GM23248 (cell line): ENCODE results near the gene ZNF536. TPM values are rescaled to one million over a fixed set of nuclear protein-coding genes. Genes with fewer than 3 reads are reported as not detected.
"Not testable (repeated sequence)": the region's sequence is repeated elsewhere in the genome, so short reads cannot be mapped to it uniquely, and the experiment has no call there.

Source experiments
- DNase-seq: peaks from one replicate; pipeline ENCODE4 v3.0.0-alpha.2; 2015
- H2AFZ ChIP-seq: fragments of 200-600 bp; sonication (generic); 2 replicates; pipeline ENCODE4 v1.6.1; 2016; ENCODE audit warnings: antibody characterized with exemption
- H3F3A ChIP-seq: fragments of 200-600 bp; sonication (generic); 2 replicates; pipeline ENCODE4 v1.6.1; 2016; ENCODE audit warnings: mild to moderate bottlenecking, antibody characterized with exemption, mixed run types; ENCODE audit not compliant: insufficient read depth
- H3K27ac ChIP-seq: fragments of 200-600 bp; sonication (generic); 2 replicates; pipeline ENCODE4 v1.5.1; 2016; ENCODE audit warnings: mild to moderate bottlenecking
- H3K27me3 ChIP-seq: fragments of 200-600 bp; sonication (generic); replicated peaks from 2 replicates; pipeline ENCODE4 v1.6.1; 2016; ENCODE audit warnings: mild to moderate bottlenecking; ENCODE audit not compliant: insufficient read depth
- H3K36me3 ChIP-seq: fragments of 200-600 bp; sonication (generic); 2 replicates; pipeline ENCODE4 v1.6.1; 2016; ENCODE audit warnings: low read depth, mild to moderate bottlenecking
- H3K4me1 ChIP-seq: fragments of 200-600 bp; sonication (generic); 2 replicates; pipeline ENCODE4 v1.6.1; 2016; ENCODE audit warnings: mild to moderate bottlenecking; ENCODE audit not compliant: insufficient read depth
- H3K4me2 ChIP-seq: fragments of 200-600 bp; sonication (generic); one replicate; pipeline ENCODE4 v1.6.1; 2016; ENCODE audit warnings: mild to moderate bottlenecking; ENCODE audit not compliant: unreplicated experiment
- H3K4me3 ChIP-seq: fragments of 200-600 bp; sonication (generic); 2 replicates; pipeline ENCODE4 v1.5.1; 2016; ENCODE audit warnings: mild to moderate bottlenecking
- H3K79me2 ChIP-seq: fragments of 200-600 bp; sonication (generic); 2 replicates; pipeline ENCODE4 v1.6.1; 2016; ENCODE audit warnings: mild to moderate bottlenecking; ENCODE audit not compliant: insufficient read depth
- H3K9ac ChIP-seq: fragments of 200-600 bp; sonication (generic); 2 replicates; pipeline ENCODE4 v1.6.1; 2016; ENCODE audit warnings: mild to moderate bottlenecking
- H3K9me2 ChIP-seq: fragments of 200-600 bp; sonication (generic); 2 replicates; pipeline ENCODE4 v1.6.1; 2016; ENCODE audit warnings: mixed run types, mild to moderate bottlenecking, moderate library complexity; ENCODE audit not compliant: insufficient read depth
- H3K9me3 ChIP-seq: fragments of 200-600 bp; sonication (generic); one replicate; pipeline ENCODE4 v1.6.1; 2017; ENCODE audit warnings: low read depth
- H4K20me1 ChIP-seq: fragments of 200-600 bp; sonication (generic); 2 replicates; pipeline ENCODE4 v1.6.0; 2016; ENCODE audit not compliant: insufficient read depth
- EZH2 ChIP-seq: fragments of 200-600 bp; sonication (generic); IDR thresholded peaks from 2 replicates; pipeline ENCODE4 v1.6.1; 2018; ENCODE audit warnings: antibody characterized with exemption, mild to moderate bottlenecking; ENCODE audit not compliant: insufficient read depth, poor library complexity, severe bottlenecking
- EZH2phosphoT487 ChIP-seq: fragments of 200-600 bp; sonication (generic); IDR thresholded peaks from 2 replicates; pipeline ENCODE4 v1.6.1; 2018; ENCODE audit warnings: antibody characterized with exemption, moderate library complexity, mild to moderate bottlenecking, low read depth; ENCODE audit not compliant: insufficient read depth
- WGBS, 2 experiments: methylation state at CpG; one replicate each; pipeline ENCODE4 v1.1.6; 2015 to 2017; ENCODE audit warnings: low lambda C conversion rate in 2 of 2, low coverage in 1 of 2; ENCODE audit errors: missing lambda C conversion rate in 2 of 2; 5-methylcytosine and 5-hydroxymethylcytosine counted together
- in situ Hi-C: fragments of 300-500 bp; cut with MboI; formaldehyde crosslinking; loops from 2 replicates; pipeline ENCODE4 v1.15.0; 2020
- polyA plus RNA-seq: library from polyadenylated mRNA; unstranded; fragments of >200 nt; fragmentation: Nextera tagmentation; extraction: Ambion mirVana; gene quantifications from 2 replicates; pipeline ENCODE4 v1.2.1, GENCODE V29; 2016
- total RNA-seq: library from RNA; depleted of rRNA; stranded (reverse); fragments of >200 nt; shearing (Covaris generic); gene quantifications from 2 replicates; pipeline ENCODE4 v1.2.3, GENCODE V29; 2014

The ZNF536 gene
- total and polyA plus RNA-seq, 2 experiments from 2014 or later: 0.35 to 0.43 TPM

GRCh38 chr19:30459859-30460258 is 87.7 kb downstream of the ZNF536 start:
- no peak for TF ChIP-seq EZH2phosphoT487
- no peak for TF ChIP-seq EZH2
- Histone ChIP-seq H3K9me2 (no peaks in the 10 kb centered on the region), H3F3A (no peaks in the 10 kb centered on the region), H3K27me3 (no peaks in the 10 kb centered on the region), H3K4me2 (no peak overlapping the region), H3K9ac (no peak overlapping the region), H3K36me3 (no peaks in the 10 kb centered on the region), H3K4me1 (no peaks in the 10 kb centered on the region), H2AFZ (no peak overlapping the region), H3K9me3 (no peaks in the 10 kb centered on the region), H3K27ac (no peak overlapping the region), H3K79me2 (no peaks in the 10 kb centered on the region), H4K20me1 (no peaks in the 10 kb centered on the region), H3K4me3 (no peak overlapping the region)
- WGBS, 2 experiments: 84 to 86% methylated on average over 2 of the region's 2 CpGs
- in situ Hi-C loops: no loop called here
- DNase-seq: no peak

DNA sequence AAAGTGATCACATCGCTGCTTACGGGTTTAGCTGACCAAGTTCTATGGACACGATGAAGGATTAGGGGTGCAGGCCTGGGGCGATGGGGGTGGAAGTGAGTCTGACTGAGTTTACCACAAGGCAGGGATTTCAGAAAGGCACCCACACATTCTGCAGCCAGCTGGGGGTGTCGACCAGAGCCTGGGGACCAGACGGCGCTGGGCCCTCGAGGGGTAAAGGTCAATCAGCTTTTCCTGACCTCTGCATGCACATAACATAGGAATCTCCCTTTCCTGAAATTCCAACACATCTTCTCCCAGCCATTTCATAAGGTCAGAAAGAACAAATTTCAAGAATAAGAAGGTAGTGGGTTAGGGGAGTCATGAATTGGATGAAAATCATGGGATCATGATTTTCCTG is 92.0 kb downstream of the ZNF536 start:
- no peak for DNase-seq
- H3K9ac ChIP-seq: no peak overlapping the region
- no peaks in the 10 kb centered on the region for H3K27me3 ChIP-seq
- no peaks in the 10 kb centered on the region for H4K20me1 ChIP-seq
- H3F3A ChIP-seq: no peaks in the 10 kb centered on the region
- in situ Hi-C loops: no loop called here
- no peaks in the 10 kb centered on the region for H3K9me3 ChIP-seq
- WGBS, 2 experiments: 79 to 87% methylated on average over 8 of the region's 8 CpGs
- no peaks in the 10 kb centered on the region for H3K79me2 ChIP-seq
- H3K36me3 ChIP-seq: no peaks in the 10 kb centered on the region
- no peak overlapping the region for H3K27ac ChIP-seq
- H3K4me2 ChIP-seq: no peak overlapping the region
- no peak overlapping the region for H2AFZ ChIP-seq
- H3K4me1 ChIP-seq: no peaks in the 10 kb centered on the region
- TF ChIP-seq EZH2: no peak
- no peak for TF ChIP-seq EZH2phosphoT487
- no peak overlapping the region for H3K4me3 ChIP-seq
- no peaks in the 10 kb centered on the region for H3K9me2 ChIP-seq

DNA sequence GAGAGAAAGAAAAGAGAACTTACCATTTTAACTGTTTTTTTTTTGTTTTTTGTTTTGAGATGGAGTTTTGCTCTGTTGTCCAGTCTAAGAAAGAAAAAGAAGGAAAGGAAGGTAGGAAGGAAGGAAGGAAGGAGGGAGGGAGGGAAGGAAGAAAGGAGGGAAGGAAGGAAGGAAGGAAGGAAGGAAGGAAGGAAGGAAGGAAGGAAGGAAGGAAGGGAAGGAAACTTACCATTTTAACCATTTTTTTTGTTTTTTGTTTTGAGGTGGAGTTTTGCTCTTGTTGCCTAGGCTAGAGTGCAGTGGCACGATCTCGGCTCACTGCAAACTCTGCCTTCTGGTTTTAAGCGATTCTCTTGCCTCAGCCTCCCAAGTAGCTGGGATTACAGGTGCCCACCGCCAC is 94.4 kb downstream of the ZNF536 start:
- in situ Hi-C loops, H3K4me1 ChIP-seq, DNase-seq, H3K79me2 ChIP-seq, H3K36me3 ChIP-seq, H3K4me3 ChIP-seq, H4K20me1 ChIP-seq, H3K4me2 ChIP-seq, H2AFZ ChIP-seq, H3F3A ChIP-seq, H3K9me2 ChIP-seq, H3K27ac ChIP-seq, H3K9me3 ChIP-seq, H3K27me3 ChIP-seq, H3K9ac ChIP-seq: not testable (repeated sequence)
- WGBS, 2 experiments: 72 to 81% methylated on average over 4 of the region's 4 CpGs

GRCh38 chr19:30467239-30467638 is 95.1 kb downstream of the ZNF536 start:
- H3K9ac ChIP-seq: no peak overlapping the region
- WGBS, 2 experiments: 68 to 72% methylated on average over 4 of the region's 4 CpGs
- H2AFZ ChIP-seq: no peak overlapping the region
- no peaks in the 10 kb centered on the region for H3K36me3 ChIP-seq
- no peaks in the 10 kb centered on the region for H4K20me1 ChIP-seq
- TF ChIP-seq EZH2: no peak
- TF ChIP-seq EZH2phosphoT487: no peak
- in situ Hi-C loops: no loop called here
- no peaks in the 10 kb centered on the region for H3K4me1 ChIP-seq
- DNase-seq: no peak
- no peaks in the 10 kb centered on the region for H3F3A ChIP-seq
- H3K4me2 ChIP-seq: no peak overlapping the region
- H3K27ac ChIP-seq: no peak overlapping the region
- H3K4me3 ChIP-seq: no peak overlapping the region
- H3K27me3 ChIP-seq: no peaks in the 10 kb centered on the region
- H3K9me2 ChIP-seq: no peaks in the 10 kb centered on the region
- no peaks in the 10 kb centered on the region for H3K79me2 ChIP-seq
- no peaks in the 10 kb centered on the region for H3K9me3 ChIP-seq

GRCh38 chr19:30469774-30470173 is 97.6 kb downstream of the ZNF536 start:
- DNase-seq: no peak
- Histone ChIP-seq H3K4me1 (no peaks in the 10 kb centered on the region), H4K20me1 (no peaks in the 10 kb centered on the region), H3K36me3 (no peaks in the 10 kb centered on the region), H3K27ac (no peak overlapping the region), H3K4me2 (no peak overlapping the region), H3K9me3 (no peaks in the 10 kb centered on the region), H3K79me2 (no peaks in the 10 kb centered on the region), H3K4me3 (no peak overlapping the region), H3K9ac (no peak overlapping the region), H3F3A (no peaks in the 10 kb centered on the region), H2AFZ (no peak overlapping the region), H3K9me2 (no peaks in the 10 kb centered on the region), H3K27me3 (no peaks in the 10 kb centered on the region)
- TF ChIP-seq EZH2phosphoT487 (no peak), EZH2 (no peak)
- 29 to 31% methylated on average over 5 of the region's 5 CpGs for WGBS, 2 experiments
- in situ Hi-C loops: no loop called here
